GOT3 (cell line): Measurements from ENCODE around the gene ESCO1.

Source experiments
- DNase-seq: peaks from one replicate; lab custom pipeline; 2025; ENCODE audit warnings: mixed read lengths; lab: John Stamatoyannopoulos, UW

ESCO1 gene

DNA sequence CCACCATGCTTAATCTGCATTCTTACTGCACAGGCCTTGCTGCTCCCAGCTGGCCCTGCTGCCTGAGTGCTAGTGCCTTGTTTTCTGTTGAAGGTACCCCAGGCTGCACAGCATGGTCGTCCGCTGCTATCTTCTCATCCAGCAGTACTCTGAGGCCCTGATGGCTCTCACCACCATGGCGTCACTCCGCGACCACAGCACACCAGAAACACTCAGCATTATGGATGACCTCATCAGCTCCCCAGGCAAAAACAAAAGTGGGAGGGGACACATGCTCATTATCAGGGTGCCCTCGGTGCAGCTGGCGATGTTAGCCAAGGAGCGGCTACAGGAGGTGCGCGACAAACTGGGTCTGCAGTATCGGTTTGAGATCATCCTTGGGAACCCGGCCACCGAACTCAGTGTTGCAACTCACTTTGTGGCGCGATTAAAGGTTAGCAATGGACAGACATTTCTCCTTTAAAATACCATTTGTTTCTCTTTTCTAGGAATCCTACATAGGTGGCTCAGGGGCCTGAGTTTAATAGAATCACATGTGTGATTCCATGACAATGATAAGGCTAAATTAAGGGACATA is 110.5 kb downstream of the ESCO1 start:
- DNase-seq: no peak

GRCh38 chr18:21489119-21489750 is 111.3 kb downstream of the ESCO1 start:
- DNase-seq: no peak

- DNase-seq: no peak
Observed at GRCh38 chr18:21486905-21487437, 113.5 kb downstream of the ESCO1 start.

DNA sequence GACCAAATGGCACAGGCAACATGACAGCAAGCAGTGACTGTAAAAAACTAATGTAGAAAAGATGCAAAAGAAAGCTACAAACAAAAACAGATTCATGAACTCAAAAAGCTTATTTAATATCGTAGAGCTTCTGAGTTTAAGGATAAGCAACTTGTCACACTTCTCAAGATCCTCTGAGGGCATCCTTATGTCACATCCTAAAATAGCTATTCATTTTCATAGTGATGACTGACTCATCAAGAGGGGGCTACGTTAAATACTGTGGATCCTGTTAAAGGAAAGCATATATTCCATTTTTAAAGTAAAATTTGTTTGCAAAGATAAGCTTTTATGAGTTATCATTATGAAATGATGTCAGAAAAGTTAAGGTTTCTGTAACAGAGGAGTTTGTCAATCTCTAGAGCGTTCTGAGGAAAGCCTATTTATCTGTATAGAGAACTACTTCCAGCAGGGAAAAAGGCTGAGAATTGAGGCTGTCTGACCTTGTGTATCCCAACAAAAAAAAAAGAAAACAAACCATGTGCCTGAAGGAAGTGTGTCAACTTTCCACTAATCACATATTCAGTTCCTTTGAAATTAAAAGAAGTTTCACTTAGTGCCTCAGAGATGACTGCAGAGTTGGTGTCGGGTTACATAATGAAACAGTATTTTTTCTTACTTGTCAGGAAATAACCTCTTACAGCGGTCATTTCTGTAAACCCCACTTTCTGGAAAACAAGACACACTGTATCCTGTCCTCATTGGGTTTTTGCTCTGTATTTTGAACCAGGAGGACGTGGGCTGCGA is 115.5 kb downstream of the ESCO1 start:
- DNase-seq: no peak

DNA sequence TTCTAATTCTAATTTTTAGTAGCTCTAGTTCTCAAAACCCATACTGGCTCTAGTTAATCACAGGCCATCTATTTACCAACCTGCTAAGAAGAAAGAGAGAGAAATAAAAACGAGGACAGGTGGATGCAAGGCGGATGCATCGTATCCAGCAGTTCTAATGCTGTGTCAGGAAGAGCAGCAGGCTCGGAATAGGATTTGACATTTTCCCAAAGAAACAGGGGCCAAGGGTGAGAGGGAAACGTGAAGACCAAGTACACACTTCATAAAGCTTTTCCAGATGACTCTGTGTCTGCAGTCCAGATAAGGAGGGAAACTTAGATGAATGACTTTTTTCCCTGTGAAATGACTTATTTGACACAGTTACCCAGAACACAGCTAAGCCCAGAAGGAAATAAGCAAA is 117.5 kb downstream of the ESCO1 start:
- no peak for DNase-seq

DNA sequence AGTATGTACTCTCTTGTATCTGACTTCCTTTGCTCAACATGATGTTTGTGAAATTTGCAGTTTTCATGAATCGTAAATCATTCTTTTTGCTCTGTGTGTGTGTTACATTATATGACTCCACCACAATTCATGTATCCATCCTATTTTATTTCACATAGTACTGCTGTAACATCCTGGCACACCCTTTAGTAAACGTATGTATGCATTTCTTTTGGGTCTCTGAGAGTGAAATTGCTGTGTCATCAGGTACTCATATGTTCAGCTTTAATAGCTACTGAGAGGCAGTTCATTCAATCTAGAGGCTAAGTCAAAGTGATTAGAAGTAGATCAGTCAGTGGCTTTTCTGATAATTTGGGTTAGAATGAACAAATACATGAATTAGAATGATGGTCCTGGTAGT is 118.8 kb downstream of the ESCO1 start:
- DNase-seq: no peak

DNA sequence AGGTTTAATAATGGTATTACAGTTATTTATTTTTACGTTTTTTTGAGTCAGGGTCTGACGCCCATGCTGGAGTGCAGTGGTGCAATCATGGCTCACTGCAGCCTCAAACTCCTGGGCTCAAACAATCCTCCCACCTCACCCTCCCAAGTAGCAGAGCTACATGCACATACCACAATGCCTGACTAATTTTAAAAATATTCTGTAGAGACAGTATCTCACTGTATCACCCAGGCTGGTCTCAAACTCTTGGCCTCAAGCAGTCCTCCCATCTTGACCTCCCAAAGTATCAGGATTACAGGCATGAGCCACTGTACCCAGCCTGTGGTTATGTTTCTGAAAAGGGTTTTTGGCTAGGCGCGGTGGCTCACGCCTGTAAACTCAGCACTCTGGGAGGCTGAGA is 120.8 kb downstream of the ESCO1 start:
- DNase-seq: no peak
